GM10248 (cell line): Measurements from ENCODE around the gene HSF5.

Experiments used
- CTCF ChIA-PET: fragments of 300-600 bp; sonication (Branson Sonifier 250); formaldehyde crosslinking; extraction: SDS; loops from one replicate; lab custom pipeline; 2021; ENCODE audit warnings: antibody characterized with exemption; lab: Yijun Ruan, JAX
- POLR2A ChIA-PET: fragments of 350-650 bp; sonication (Branson Sonifier 250); formaldehyde crosslinking; extraction: SDS; loops from one replicate; lab custom pipeline; 2020; ENCODE audit warnings: antibody characterized with exemption; lab: Yijun Ruan, JAX
- DNase-seq: peaks from one replicate; pipeline ENCODE4 v3.0.0; 2012; ENCODE audit errors: extremely low spot score
- TF ChIP-seq, protein P1 (sequence below): IDR thresholded peaks from 2 replicates; pipeline ENCODE4 v1.5.1; 2012; ENCODE audit warnings: mild to moderate bottlenecking, low read depth; ENCODE audit errors: extremely low read depth, missing control alignments, control extremely low read depth

Gene HSF5

DNA sequence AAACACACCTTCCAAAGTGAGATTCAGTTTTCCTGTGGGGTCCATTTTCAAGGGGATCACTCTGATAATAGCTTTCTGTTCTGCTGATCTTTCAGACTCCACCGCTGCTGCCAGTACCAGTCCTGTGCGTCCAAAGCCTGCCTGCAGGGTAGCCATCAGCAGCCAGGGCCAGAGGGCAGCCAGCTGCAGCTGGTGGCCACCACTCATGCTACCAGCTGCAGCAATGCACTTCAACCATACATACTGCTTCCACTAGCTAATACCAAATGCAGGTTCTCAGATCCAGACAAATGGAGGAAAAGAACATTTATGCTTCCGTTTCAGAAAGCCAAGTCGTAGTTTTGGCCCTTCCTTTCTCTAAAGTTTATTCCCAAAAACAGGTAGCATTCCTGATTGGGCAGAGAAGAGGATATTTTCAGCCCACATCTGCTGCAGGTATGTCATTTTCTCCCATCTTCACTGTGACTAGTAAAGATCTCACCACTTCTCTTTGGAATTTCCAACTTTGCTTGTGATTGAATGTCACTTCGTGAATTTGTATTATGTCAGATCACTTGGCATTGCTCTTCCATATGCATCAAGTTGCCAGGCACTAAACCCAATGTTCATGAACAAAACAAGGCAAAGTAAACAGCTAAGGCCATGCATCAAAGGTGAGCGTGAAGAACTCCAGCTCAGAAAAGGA is 72.7 kb downstream of the HSF5 start:
- DNase-seq: no peak
- ChIA-PET CTCF (interaction anchor here (0.7 to 6.1 kb wide), 13 partner anchors 8 to 179 kb away, joined by 3 to 93 read pairs (median 5); no protein-coding TSS in a partner anchor), POLR2A (no interaction called here)
- TF ChIP-seq, protein P1, sequence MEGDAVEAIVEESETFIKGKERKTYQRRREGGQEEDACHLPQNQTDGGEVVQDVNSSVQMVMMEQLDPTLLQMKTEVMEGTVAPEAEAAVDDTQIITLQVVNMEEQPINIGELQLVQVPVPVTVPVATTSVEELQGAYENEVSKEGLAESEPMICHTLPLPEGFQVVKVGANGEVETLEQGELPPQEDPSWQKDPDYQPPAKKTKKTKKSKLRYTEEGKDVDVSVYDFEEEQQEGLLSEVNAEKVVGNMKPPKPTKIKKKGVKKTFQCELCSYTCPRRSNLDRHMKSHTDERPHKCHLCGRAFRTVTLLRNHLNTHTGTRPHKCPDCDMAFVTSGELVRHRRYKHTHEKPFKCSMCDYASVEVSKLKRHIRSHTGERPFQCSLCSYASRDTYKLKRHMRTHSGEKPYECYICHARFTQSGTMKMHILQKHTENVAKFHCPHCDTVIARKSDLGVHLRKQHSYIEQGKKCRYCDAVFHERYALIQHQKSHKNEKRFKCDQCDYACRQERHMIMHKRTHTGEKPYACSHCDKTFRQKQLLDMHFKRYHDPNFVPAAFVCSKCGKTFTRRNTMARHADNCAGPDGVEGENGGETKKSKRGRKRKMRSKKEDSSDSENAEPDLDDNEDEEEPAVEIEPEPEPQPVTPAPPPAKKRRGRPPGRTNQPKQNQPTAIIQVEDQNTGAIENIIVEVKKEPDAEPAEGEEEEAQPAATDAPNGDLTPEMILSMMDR: no peak

DNA sequence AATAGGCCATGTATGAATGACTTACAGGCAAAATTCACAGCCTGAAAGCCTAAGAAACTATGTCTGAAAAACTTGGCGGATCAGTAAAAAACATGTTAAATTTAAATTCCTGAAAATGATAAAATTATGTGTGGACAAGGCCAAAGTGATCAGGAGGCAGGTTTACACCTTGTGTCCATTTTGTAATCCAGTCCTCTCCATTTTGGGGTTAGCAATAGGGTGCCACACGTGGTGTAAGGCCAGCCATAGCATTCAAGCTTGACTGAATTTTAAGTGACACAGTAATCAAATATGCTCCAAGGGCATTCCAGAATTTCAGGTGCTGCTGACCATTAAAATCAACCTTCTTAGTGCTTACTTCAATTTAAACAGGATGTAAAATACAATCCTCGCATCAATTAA is 73.6 kb downstream of the HSF5 start:
- no peak for DNase-seq
- TF ChIP-seq, protein P1: no peak
- CTCF ChIA-PET: interaction anchor here (0.7 to 6.1 kb wide), 11 partner anchors 8 to 110 kb away, joined by 3 to 93 read pairs (median 6); no protein-coding TSS in a partner anchor
- POLR2A ChIA-PET: no interaction called here

DNA sequence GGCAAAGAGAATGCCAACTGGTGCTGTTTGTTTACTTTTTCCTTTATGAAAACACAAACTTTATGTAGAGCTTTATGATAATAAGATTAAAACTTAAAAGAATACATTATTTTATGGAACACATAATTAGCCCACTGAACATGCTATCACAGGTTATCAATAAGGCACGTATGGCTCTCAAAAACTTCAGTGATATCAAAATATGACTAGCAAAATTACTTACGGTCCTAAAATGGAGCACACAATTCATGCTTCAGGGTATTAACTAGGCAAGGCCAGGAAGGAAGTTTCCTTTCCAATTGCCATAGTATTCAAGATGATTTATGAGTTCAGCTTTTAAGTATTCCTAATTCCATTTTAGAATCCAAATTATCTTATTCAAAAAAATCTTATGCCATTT is 74.5 kb downstream of the HSF5 start:
- ChIA-PET CTCF (interaction anchor here (0.7 to 6.1 kb wide), 9 partner anchors 9 to 163 kb away, joined by 3 to 93 read pairs (median 4); no protein-coding TSS in a partner anchor), POLR2A (no interaction called here)
- DNase-seq: no peak
- TF ChIP-seq, protein P1: no peak

DNA sequence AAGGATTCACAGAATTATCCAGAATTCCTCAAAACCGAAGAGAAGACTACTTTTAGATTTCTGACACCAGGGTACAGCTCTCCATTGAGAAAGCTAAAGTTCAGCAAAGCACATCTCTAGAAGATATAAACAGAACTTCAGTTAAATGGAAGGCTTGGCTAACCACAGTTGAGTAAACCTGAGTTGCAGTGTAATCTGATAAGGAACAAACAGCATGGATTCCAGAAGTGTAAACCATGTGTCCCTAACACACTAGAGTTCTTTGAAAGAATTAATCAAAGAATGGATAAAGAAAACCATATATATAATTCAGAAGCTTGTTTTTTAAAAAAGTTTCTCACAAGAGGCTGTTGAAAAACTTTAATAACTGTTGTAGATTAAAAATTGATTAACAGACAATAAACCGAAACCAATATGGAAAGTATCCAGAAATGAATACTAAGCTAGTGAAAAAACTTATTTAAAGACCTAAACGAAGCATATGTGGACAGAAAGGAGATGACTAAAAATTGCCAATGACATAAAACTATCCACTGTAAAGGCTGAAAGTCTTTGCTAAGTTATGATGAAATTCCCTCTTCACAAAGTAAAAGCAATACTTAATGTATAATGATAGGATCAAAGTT is 75.1 kb downstream of the HSF5 start:
- TF ChIP-seq, protein P1: no peak
- no peak for DNase-seq
- ChIA-PET POLR2A (no interaction called here), CTCF (interaction anchor here (0.7 to 6.1 kb wide), 8 partner anchors 10 to 163 kb away, joined by 3 to 93 read pairs (median 4); no protein-coding TSS in a partner anchor)

DNA sequence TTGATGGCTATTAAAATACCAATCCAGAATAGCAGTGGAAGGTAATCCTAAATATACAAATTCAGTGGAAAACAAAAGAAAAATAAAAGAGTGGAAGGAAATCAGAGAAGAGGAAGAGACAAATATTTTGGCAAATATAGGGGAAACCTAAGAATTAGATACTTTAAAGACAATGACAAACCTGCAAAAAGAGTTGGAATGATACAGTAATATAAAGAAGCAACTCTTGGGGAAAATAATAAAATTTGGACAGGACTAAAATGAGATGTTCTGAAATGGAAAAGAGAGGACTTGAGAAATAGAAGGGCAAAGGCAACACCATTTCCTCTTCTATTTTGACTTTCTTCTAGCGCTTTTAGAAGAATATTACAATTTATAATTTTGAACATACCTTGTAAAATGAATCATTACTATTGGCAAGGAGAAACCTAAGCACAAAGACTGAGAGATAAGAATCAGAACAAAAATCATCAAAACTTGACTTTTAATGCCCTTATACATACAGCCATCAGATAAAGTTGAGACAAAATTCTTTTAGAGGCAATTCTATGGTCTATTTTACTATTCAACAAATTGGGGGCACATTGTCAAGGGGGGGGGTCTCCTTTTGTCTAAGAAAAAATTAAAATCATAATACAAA is 76.0 kb downstream of the HSF5 start:
- POLR2A ChIA-PET: no interaction called here
- CTCF ChIA-PET: interaction anchor here (1.5 to 6.1 kb wide), 2 partner anchors 68 to 96 kb away, joined by 3 to 93 read pairs; no protein-coding TSS in a partner anchor
- no peak for DNase-seq
- TF ChIP-seq, protein P1: no peak

DNA sequence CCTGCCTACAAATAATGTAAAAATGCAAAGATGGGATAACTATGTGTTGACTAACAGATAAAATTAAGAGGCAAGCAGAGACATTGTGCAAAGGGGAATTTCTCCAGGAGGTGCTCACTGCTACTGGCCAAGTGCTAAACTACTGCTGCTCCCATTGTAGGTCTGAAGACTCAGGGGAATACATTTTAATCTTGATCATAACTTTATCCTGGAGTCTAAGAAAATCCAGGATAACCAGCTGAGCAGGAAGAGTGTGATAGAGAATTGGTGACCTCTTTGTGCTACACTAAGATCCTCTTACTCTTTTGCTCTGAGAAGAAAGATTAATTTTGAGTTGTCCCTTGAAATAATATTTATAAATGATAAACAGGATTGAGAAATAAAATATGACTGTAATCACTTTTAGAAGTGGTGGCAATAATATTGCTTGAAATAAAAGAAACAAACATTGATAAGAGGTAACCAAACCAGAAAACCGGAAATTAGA is 76.8 kb downstream of the HSF5 start:
- no peak for DNase-seq
- TF ChIP-seq, protein P1: no peak
- CTCF ChIA-PET: interaction anchor here (0.7 to 1.5 kb wide), 3 partner anchors 22 to 107 kb away, joined by 3 to 4 read pairs (median 3); no protein-coding TSS in a partner anchor
- POLR2A ChIA-PET: no interaction called here
